GM12872 (cell line): Measurements from ENCODE around the gene SNX9.

Experiments used
- CTCF ChIP-seq: IDR thresholded peaks from 3 replicates; pipeline ENCODE4 v1.5.1; 2011; ENCODE audit warnings: low read depth, mild to moderate bottlenecking, low read length, moderate library complexity; ENCODE audit not compliant: insufficient read depth

Gene SNX9

DNA sequence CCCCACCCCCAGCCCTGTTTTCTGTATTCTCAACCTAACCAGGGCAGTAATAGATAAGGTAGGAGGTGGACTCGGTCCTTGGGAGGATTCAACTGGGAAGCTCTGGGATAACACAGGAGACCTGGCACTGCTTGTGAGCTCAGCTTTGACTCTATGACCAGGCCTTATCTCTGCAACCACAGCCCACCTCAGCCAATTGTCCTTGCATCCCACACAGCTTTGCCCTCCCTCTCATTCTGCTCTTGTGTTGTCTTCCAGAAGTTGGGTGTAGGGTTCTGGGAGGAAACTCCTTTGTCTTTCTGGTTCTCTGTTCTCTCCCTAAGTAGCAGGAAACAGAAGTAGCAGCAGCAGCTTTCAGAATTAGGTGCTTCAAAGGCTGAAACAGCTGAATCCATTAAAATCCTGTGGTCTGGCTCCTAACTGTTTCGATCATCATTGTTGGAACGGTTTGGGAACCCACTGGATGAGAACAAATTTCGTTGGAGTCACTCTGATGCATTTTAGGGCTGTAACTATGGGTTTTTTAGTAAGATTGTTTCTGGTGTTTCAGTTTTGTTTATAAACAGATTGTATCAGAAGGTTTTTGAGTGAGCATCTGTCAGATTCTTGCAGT lies 32.4 kb upstream of the SNX9 start:
- TF ChIP-seq CTCF: no peak

- TF ChIP-seq CTCF: no peak
Observed at GRCh38 chr6:157791450-157791849, 31.6 kb upstream of the SNX9 start.

DNA sequence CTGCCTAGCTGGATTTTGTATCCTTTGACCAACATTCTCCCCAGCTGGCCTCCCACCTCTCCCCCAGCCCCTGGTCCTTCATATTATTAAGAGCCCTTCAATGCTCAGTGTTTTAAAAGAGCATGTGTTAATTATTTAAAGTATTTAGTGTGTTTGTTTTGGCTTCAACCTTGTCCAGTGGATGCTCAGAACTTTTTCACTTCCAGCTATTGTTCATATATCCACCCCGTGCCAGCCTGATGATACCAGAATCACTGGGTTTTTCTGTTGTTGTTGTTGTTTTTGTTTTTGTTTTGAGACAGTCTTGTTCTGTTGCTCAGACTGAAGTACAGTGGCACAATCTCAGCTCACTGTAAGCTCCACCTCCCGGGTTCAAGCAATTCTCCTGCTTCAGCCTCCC lies 30.4 kb upstream of the SNX9 start:
- no peak for TF ChIP-seq CTCF

- TF ChIP-seq CTCF: no peak
Observed at GRCh38 chr6:157795841-157796240, 27.2 kb upstream of the SNX9 start.

- TF ChIP-seq CTCF: no peak
Observed at GRCh38 chr6:157798851-157799250, 24.2 kb upstream of the SNX9 start.

DNA sequence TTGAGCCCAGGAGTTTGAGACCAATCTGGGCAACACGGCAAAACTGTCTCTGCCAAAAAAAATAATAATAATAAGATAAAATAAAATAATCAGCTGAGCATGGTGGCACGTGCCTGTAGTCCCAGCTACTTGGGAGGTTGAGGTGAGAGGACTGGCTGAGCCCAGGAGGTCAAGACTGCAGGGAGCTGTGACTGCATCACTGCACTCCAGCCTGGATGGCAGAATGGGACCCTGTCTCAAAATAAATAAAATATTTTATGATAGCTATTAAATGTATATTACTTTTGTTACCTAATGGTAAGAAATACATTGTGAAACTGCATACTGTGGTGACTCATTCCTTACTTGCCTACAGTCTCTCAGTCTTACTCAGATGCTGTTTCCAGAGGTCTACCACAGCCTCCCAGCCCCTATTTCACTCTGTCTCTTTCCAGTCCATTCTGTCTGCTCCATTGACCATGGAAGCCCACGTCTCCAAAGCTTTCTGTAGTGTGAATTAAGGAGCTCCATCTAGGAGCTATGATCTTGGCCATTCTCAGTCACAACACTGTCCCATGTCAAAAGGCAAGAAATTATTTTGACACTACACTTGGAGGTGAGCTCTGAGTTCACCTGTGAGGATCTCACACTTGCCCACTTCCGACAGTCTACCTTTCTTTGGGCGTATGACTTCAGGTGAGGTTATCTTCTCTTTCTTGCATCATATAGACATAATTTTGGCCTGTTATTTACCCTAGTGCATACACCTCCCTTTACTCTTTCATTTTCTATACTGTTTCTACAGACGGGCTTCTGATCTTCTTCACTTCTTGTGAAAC lies 22.4 kb upstream of the SNX9 start:
- TF ChIP-seq CTCF: no peak

DNA sequence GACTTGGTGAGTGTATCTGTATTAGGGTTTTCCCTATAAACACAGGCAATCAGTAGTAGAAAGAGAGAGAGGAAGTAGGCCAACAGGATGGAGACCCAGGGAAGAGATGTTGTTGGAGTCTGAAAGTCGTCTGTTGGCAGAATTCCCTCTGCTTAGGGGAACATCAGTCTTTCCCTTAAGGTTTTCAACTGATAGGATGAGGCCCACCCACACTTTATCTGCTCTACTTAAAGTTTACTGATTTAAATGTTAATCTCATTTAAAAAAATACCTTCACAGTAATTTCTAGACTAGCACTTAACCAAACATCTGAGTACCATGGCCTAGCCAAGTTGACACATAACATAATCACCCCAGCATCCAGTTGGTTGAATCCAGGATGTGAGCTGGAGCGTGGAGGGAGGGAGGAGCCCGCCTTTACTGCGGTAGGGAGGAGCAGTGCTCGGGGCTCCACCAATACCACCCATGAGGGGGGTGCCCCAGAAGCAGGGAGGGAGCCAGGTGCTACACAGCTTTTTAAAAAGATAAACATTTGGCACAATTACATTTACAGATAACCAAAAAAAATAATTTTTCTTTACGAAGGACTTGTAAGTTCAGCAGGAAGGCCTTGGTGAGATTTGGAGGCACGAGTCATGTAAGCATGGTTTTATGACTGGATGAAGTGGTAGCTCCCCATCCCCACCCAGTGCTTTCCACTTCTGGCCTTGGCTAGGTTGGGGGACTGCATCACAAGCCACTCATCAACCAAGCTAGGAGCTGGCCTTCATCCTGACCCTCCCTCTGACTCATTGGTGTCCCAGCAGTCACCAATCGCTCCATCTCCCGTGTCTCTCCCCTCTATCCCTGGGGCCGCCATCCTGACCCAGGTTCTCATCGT lies 18.4 kb upstream of the SNX9 start:
- no peak for TF ChIP-seq CTCF
